Measurements from ENCODE around the gene ELAC2.

The ELAC2 gene

GRCh38 chr17:12953156-12953555, 64.7 kb downstream of the ELAC2 start:
- no peak for DNase-seq (ENCODE audit: low read depth)

GRCh38 chr17:12952012-12952411, 65.8 kb downstream of the ELAC2 start:
- DNase-seq (ENCODE audit: low read depth), result no peak

- no peak for DNase-seq (ENCODE audit: low read depth)
Observed at GRCh38 chr17:12947047-12947446, 70.8 kb downstream of the ELAC2 start.

Measured in fibroblast of gingiva (primary cell).